HepG2 (cell line): ENCODE data around the gene SH2D3A. TPM values are rescaled to one million over a fixed set of nuclear protein-coding genes. Genes with fewer than 3 reads are reported as not detected.

Experiments
- ATF2 ChIP-seq: sonication (generic); formaldehyde crosslinking; IDR thresholded peaks from 2 replicates; pipeline ENCODE4 v1.4.0; 2020; ENCODE audit warnings: missing genetic modification reagents
- CEBPG ChIP-seq: IDR thresholded peaks from 2 replicates; pipeline ENCODE4 v1.6.1; 2016
- GFI1 ChIP-seq: sonication (generic); formaldehyde crosslinking; IDR thresholded peaks from 2 replicates; pipeline ENCODE4 v1.5.0; 2020; ENCODE audit warnings: missing genetic modification reagents, mild to moderate bottlenecking, borderline replicate concordance
- HNF4A ChIP-seq: sonication (generic); formaldehyde crosslinking; IDR thresholded peaks from 2 replicates; pipeline ENCODE4 v1.4.0; 2020; ENCODE audit warnings: missing genetic modification reagents
- KDM5B ChIP-seq: sonication (generic); formaldehyde crosslinking; IDR thresholded peaks from 2 replicates; pipeline ENCODE4 v1.4.0; 2020; ENCODE audit warnings: missing genetic modification reagents, mild to moderate bottlenecking, borderline replicate concordance
- MED8 ChIP-seq: sonication (generic); formaldehyde crosslinking; IDR thresholded peaks from 2 replicates; pipeline ENCODE4 v1.8.1; 2023; ENCODE audit warnings: mild to moderate bottlenecking, missing genetic modification reagents; ENCODE audit not compliant: insufficient replicate concordance
- MIXL1 ChIP-seq: IDR thresholded peaks from 2 replicates; pipeline ENCODE4 v1.6.1; 2016
- NFE2L2 ChIP-seq: fragments of 150-350 bp; IDR thresholded peaks from 2 replicates; pipeline ENCODE4 v1.6.1; 2014; ENCODE audit warnings: low read length
- NR2F6 ChIP-seq, 2 experiments: IDR thresholded peaks; 2 replicates each; pipeline ENCODE4 v1.6.1; 2016; ENCODE audit warnings: antibody characterized with exemption in 1 of 2, mild to moderate bottlenecking in 1 of 2
- ZBTB10 ChIP-seq: sonication (generic); formaldehyde crosslinking; IDR thresholded peaks from 2 replicates; pipeline ENCODE4 v1.4.0; 2020; ENCODE audit warnings: missing genetic modification reagents, borderline replicate concordance
- ZFY ChIP-seq: sonication (generic); formaldehyde crosslinking; IDR thresholded peaks from 2 replicates; pipeline ENCODE4 v1.4.0; 2020; ENCODE audit warnings: missing genetic modification reagents
- ZNF878 ChIP-seq: sonication (generic); formaldehyde crosslinking; IDR thresholded peaks from 2 replicates; pipeline ENCODE4 v1.8.1; 2023; ENCODE audit warnings: mild to moderate bottlenecking, missing genetic modification reagents, moderate library complexity
- polyA plus RNA-seq, 8 experiments: library from polyadenylated mRNA; depleted of rRNA in 3 of 8; stranded (reverse) in 7 of 8; unstranded in 1 of 8; fragments of >200 nt; fragmentation: Illumina TruSeq in 4 of 8; extraction: Trizol in 4 of 8; gene quantifications; 2 replicates each; pipeline versions ENCODE4 v1.2.1 to v1.2.3, GENCODE V29; 2011 to 2016; ENCODE audit warnings: low read depth in 4 of 8, missing spikeins in 1 of 8, mixed read lengths in 1 of 8; ENCODE audit not compliant: insufficient read depth in 1 of 8
- total RNA-seq, 5 experiments: library from RNA; depleted of rRNA; stranded (reverse); fragments of >200 nt; fragmentation: Illumina TruSeq; extraction: Trizol; gene quantifications; 2 replicates each; pipeline ENCODE4 v1.2.3, GENCODE V29; 2016; ENCODE audit warnings: low read depth in 1 of 5
- TF ChIP-seq, protein P1 (sequence below): sonication (generic); formaldehyde crosslinking; IDR thresholded peaks from 2 replicates; pipeline ENCODE4 v1.9.0; 2022; ENCODE audit warnings: low read depth, missing genetic modification reagents
- TF ChIP-seq, protein P2 (sequence below): sonication (generic); formaldehyde crosslinking; IDR thresholded peaks from 2 replicates; pipeline ENCODE4 v1.4.0; 2020; ENCODE audit warnings: missing genetic modification reagents
- TF ChIP-seq, protein P3 (sequence below): sonication (generic); formaldehyde crosslinking; IDR thresholded peaks from 2 replicates; pipeline ENCODE4 v1.4.0; 2020; ENCODE audit warnings: missing genetic modification reagents

The SH2D3A gene
- total and polyA plus RNA-seq, 2 of the 13 experiments (the other 11 are each of a cell fraction or from before 2014, with no cell fraction given): 1.0 to 2.2 TPM

GRCh38 chr19:6723108-6723618 lies 44.1 kb downstream of the SH2D3A start (continued):
- TF ChIP-seq NR2F6 (IDR thresholded peaks at IDR 0.05) (peak; percentile 82), NR2F6 (CRISPR knock-in tag; IDR thresholded peaks at IDR 0.05) (peak; percentile 93), ATF2 (CRISPR knock-in tag) (peak; percentile 73; the same call in 1 of the 2 replicates), KDM5B (peak; percentile 57; the same call in 1 of the 2 replicates), CEBPG (CRISPR knock-in tag) (peak; percentile 99), MIXL1 (CRISPR knock-in tag) (peak; percentile 79), HNF4A (CRISPR knock-in tag) (peak; percentile 27; the same call in 1 of the 2 replicates), MED8 (CRISPR knock-in tag) (peak; percentile 76), GFI1 (peak; percentile 88), ZNF878 (CRISPR knock-in tag) (0 out of 2 replicates have a peak, but pooled peaks have one; percentile 29), ZBTB10 (CRISPR knock-in tag) (peak; percentile 98), ZFY (CRISPR knock-in tag) (peak; percentile 16; the same call in 1 of the 2 replicates), NFE2L2 (no peak)
- TF ChIP-seq, protein P1, sequence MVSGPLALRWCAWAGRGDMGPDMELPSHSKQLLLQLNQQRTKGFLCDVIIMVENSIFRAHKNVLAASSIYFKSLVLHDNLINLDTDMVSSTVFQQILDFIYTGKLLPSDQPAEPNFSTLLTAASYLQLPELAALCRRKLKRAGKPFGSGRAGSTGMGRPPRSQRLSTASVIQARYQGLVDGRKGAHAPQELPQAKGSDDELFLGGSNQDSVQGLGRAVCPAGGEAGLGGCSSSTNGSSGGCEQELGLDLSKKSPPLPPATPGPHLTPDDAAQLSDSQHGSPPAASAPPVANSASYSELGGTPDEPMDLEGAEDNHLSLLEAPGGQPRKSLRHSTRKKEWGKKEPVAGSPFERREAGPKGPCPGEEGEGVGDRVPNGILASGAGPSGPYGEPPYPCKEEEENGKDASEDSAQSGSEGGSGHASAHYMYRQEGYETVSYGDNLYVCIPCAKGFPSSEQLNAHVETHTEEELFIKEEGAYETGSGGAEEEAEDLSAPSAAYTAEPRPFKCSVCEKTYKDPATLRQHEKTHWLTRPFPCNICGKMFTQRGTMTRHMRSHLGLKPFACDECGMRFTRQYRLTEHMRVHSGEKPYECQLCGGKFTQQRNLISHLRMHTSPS: peak; percentile 83; the same call in 1 of the 2 replicates
- TF ChIP-seq, protein P2, sequence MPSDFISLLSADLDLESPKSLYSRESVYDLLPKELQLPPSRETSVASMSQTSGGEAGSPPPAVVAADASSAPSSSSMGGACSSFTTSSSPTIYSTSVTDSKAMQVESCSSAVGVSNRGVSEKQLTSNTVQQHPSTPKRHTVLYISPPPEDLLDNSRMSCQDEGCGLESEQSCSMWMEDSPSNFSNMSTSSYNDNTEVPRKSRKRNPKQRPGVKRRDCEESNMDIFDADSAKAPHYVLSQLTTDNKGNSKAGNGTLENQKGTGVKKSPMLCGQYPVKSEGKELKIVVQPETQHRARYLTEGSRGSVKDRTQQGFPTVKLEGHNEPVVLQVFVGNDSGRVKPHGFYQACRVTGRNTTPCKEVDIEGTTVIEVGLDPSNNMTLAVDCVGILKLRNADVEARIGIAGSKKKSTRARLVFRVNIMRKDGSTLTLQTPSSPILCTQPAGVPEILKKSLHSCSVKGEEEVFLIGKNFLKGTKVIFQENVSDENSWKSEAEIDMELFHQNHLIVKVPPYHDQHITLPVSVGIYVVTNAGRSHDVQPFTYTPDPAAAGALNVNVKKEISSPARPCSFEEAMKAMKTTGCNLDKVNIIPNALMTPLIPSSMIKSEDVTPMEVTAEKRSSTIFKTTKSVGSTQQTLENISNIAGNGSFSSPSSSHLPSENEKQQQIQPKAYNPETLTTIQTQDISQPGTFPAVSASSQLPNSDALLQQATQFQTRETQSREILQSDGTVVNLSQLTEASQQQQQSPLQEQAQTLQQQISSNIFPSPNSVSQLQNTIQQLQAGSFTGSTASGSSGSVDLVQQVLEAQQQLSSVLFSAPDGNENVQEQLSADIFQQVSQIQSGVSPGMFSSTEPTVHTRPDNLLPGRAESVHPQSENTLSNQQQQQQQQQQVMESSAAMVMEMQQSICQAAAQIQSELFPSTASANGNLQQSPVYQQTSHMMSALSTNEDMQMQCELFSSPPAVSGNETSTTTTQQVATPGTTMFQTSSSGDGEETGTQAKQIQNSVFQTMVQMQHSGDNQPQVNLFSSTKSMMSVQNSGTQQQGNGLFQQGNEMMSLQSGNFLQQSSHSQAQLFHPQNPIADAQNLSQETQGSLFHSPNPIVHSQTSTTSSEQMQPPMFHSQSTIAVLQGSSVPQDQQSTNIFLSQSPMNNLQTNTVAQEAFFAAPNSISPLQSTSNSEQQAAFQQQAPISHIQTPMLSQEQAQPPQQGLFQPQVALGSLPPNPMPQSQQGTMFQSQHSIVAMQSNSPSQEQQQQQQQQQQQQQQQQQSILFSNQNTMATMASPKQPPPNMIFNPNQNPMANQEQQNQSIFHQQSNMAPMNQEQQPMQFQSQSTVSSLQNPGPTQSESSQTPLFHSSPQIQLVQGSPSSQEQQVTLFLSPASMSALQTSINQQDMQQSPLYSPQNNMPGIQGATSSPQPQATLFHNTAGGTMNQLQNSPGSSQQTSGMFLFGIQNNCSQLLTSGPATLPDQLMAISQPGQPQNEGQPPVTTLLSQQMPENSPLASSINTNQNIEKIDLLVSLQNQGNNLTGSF (CRISPR knock-in tag): no peak
- TF ChIP-seq, protein P3, sequence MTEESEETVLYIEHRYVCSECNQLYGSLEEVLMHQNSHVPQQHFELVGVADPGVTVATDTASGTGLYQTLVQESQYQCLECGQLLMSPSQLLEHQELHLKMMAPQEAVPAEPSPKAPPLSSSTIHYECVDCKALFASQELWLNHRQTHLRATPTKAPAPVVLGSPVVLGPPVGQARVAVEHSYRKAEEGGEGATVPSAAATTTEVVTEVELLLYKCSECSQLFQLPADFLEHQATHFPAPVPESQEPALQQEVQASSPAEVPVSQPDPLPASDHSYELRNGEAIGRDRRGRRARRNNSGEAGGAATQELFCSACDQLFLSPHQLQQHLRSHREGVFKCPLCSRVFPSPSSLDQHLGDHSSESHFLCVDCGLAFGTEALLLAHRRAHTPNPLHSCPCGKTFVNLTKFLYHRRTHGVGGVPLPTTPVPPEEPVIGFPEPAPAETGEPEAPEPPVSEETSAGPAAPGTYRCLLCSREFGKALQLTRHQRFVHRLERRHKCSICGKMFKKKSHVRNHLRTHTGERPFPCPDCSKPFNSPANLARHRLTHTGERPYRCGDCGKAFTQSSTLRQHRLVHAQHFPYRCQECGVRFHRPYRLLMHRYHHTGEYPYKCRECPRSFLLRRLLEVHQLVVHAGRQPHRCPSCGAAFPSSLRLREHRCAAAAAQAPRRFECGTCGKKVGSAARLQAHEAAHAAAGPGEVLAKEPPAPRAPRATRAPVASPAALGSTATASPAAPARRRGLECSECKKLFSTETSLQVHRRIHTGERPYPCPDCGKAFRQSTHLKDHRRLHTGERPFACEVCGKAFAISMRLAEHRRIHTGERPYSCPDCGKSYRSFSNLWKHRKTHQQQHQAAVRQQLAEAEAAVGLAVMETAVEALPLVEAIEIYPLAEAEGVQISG (CRISPR knock-in tag): peak; percentile 43
